Stimulated activated CD4-positive, alpha-beta T cell treated with anti-CD3 and anti-CD28 coated beads, TNF-alpha, amount 100 ng/mL, for 24 hours (primary cell): ENCODE data around the gene NELFE.

ENCODE experiments used
- DNase-seq, 3 experiments: peaks; one replicate each; pipeline ENCODE4 v3.0.0-alpha.2; 2020; ENCODE audit warnings: low read depth in 3 of 3

The NELFE gene

DNA sequence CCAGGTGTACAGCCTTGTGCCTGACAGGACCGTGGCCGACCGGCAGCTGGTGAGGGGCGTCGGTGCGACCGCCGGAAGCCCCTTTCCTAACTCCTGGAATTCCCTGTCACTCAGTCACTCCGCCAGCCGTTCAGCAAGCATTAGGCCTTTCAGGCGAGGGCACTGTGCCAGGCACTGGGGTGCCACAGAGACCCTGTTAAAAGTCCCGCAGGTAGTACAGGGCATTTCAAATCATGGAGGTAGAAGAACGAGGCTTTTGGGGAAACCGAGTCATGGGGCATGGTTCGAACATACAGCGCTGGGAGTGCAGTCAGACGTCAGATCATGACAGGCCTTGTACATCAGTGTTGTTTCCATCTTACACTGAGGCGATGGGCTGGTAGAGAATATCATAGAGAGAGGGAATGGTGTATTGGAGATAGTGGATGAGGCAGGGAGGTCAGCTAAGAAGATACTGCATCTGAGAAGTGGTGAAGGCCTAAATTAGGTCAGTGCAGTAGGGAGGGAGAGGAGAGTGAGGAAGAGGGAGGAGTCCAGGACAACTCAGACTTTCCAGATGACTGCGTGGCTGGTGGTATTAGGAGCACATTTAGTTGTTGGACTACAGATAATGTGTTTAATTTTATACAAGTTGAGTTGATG lies 14.1 kb upstream of the NELFE start:
- DNase-seq: no peak

DNA sequence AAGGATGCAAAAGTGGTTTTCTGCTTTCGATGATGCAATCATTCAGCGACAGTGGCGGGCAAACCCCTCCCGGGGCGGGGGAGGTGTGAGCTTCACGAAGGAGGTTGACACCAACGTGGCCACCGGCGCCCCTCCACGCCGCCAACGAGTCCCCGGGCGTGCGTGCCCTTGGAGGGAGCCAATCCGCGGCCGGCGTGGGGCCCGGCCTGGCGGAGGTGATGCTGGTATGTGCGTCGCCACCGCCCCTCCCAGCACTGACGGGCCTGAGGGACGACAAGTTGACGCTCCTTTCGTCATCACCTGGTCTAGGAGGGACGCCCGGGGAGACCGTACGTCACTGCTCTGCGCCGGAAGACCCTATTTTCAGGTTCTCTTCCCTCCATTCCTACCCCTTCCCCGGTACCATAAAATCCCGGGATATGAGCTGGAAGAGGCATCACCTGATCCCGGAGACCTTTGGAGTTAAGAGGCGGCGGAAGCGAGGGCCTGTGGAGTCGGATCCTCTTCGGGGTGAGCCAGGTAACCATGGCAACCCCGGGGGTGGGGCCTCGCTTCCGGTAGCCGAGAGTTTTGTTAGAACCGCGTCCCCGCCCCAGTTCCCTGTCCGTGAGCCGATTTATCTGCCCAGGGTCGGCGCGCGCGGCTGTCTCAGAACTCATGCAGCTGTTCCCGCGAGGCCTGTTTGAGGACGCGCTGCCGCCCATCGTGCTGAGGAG lies 13.4 kb upstream of the NELFE start, which contains the start of gene DXO:
Gene DXO (minus strand): TSS at position 146 of the 716 bp plus-strand sequence. CDS start 463 bp downstream, outside the sequence.
- peak; percentile 96 to 98 (median 96) for DNase-seq

DNA sequence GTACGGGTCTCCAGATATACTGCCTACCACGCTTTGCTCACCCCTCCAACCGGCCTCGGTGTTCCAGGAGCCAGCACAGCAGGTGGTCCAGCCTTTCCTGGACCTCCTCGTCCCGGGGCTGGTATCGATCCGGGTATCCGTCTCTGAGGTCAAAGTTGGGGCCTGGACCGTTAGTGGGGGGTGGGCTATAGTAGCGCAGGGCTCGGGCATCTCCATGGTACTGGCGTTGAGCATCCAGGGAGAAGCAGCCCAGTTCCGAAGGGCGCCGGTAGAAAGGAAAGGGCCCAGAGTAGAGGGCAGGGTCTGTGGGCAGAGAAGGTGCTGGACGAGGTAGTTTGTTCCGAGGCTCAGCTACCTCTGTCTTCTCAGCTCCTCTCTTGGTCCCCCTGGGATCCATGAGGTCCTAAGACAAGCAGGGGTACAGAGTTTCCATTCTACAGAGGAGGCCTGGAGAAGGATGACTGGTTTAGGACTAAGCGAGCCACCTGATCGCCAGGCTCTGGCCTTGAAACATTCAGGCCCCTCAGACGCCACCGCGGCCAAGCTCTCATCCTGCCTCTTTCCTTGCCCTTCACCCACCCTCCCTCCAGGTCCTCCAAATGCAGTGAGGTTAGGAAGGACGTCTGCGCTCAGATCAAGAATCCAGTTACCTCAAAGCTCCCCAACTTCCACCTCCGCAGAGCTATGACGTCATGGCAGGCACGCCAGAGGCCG lies 12.7 kb upstream of the NELFE start:
- DNase-seq: no peak

DNA sequence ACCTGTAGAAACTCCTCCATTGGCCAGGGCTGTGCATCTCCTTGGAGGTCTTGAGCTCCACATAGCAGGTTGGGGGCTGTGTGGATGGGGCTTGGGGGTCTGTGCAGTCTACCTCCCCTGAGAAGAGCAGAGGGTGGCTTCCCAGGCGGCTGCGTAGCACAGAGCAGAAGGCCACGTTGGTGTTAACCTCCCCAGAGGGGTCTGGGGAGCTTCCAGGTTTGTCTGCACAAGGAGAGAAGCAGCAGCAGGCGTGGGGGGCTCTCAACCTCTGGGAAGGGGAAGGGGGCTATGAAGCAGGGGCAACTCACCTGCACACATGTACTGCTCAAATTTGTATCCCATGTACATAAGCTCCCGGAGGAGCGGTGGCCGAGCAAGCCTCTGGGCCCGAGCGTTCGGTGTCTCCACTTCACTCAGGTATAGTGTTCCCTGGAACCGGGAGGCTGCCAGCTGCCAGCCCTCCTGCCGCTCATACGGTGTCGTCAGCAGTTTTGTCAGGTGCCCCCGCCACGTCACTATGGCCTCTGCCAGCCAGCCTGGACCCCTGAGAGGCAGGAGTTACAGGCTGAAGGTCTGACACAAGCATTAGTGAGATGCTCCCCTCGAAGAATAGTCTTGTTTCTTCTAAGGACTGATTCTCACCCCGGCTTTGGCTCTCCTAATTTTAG lies 12.0 kb upstream of the NELFE start:
- no peak for DNase-seq

DNA sequence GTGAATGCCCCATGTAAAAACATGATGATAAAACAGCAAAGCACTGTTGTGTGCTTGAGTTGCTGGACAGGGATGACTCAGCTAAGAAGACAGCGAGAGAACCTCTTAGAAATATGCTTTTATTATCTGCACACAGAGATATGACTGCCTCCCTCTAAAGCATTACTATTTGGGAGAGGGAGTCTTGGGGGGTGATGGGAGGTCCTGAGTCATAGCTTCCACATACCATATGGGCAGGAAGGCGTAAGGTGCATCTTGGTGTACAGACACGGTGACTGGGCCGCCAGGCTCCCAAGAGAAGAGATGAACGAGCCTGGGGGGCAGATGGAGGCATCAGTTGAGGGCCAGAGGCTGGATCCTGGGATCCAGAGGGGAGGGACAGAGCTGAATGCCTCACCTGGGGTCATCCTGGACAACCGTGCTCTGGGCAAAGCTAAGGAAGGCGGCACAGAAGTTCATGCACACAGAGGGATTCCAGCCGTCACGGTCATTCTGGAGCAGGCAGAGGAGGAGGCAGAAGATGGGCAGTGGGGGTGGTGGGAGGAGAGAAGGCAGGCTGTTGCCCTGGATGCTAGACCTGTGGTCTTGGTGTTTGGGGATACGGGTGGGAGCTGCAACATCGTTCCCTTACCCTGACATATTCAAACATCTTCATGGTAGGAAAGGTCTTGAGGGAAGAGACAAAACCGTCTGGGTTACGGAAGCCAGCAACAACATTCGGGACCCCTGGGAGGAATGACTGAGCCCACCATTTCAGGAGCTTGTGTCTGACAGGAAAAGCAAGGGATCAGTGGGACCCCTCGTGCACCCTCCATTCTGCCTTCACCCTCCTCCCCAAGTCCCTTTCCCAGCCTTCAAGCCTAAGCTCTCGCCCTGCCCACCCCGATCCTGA lies 11.2 kb upstream of the NELFE start:
- DNase-seq: no peak

DNA sequence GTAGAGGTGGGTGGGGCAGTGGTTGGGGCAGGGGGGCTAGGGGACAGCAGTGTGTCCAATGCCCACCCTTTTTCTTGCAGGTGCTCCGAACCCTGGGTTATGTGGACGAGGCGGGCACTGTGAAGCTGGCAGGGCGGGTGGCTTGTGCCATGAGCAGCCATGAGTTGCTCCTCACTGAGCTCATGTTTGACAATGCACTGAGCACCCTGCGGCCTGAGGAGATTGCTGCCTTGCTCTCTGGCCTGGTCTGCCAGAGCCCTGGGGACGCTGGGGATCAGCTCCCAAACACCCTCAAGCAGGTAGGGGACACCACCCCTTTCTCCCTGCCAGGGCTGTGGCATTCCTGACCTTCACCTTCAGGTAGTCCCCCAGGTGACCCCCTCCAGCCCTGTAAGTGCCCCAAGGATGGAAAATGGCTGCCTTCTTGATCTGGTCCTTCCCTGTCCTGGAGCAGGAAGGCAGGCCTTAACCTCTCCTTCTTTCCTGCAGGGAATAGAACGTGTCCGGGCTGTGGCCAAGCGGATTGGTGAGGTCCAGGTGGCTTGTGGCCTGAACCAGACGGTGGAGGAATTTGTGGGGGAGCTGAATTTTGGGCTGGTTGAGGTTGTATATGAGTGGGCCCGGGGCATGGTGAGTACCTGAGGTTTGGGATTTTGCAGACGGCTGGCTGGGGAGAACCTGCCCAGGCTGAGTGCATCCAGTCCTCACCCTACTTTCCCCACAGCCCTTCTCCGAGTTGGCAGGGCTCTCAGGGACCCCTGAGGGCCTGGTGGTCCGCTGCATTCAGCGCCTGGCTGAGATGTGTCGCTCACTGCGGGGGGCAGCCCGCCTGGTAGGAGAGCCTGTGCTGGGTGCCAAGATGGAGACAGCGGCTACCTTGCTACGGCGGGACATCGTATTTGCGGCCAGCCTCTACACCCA lies 10.3 kb upstream of the NELFE start:
- no peak for DNase-seq

GRCh38 chr6:31968326-31968725 lies 9.6 kb upstream of the NELFE start:
- DNase-seq: no peak

GRCh38 chr6:31967926-31968320 lies 9.2 kb upstream of the NELFE start:
- DNase-seq: no peak

DNA sequence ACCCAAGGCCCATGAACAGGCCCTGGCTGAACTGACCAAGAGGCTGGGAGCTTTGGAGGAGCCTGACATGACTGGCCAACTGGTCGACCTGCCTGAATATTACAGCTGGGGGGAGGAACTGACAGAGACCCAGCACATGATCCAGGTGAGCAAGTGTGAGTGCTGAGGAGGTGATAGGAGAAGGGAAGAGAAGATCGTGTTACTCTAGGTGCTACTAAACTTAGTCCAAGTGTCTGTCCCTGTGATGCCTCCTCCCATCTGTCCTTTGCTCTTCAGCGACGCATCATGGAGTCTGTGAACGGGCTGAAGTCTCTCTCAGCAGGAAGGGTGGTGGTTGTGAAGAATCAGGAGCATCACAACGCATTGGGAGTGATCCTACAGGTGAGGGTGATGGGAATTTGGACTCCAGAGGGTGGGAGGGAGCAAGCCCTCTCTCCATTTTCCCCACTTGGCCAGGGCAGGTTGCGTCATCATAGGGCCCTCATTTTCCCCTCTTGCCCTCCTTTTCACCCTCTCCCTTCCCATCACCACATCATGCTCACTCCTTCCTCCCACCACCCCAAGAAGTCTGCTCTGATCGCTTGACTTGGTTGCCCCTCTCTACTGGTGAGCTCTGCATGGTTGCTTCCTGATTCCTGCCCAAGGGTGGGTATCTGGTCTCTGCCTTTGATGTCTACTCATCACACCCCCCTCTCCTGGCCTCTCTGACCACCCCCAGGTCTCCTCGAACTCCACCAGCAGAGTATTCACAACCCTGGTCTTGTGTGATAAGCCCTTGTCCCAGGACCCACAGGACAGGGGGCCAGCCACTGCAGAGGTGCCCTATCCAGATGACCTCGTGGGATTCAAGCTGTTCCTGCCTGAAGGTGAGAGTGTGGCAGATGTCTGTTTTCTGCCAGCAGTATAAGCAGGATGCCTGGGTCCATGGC lies 8.5 kb upstream of the NELFE start:
- DNase-seq: no peak

DNA sequence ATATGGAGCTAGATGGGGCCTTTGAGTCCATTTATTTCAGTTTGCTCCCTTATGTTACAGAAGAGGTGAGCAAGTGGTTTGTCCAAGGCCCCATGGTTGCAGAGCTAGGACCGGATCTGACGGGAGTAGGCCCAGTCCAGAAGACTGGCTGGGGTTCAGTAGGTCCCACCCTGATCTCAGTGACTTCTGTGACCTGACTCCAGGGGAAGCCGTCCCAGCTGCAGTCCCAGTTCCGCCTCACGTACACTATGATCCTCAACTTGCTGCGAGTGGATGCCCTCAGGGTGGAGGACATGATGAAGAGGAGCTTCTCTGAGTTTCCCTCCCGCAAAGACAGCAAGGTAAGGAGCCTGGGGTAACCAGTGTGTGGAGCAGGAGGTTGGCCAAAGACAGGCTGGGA lies 7.7 kb upstream of the NELFE start:
- DNase-seq: no peak

DNA sequence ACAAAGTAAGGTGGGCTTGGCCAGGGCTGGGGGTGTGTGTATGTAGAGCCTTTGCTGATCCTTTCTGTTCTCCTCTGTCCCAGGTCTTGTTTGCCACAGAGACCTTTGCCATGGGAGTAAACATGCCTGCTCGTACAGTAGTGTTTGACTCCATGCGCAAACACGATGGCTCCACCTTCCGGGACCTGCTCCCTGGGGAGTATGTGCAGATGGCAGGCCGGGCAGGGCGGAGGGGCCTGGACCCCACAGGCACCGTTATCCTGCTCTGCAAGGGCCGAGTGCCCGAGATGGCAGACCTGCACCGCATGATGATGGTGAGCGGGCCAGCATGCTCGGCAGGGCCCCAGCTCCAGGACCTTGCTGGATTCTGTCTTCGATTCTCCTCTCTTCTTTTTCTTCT lies 6.9 kb upstream of the NELFE start:
- DNase-seq: no peak

DNA sequence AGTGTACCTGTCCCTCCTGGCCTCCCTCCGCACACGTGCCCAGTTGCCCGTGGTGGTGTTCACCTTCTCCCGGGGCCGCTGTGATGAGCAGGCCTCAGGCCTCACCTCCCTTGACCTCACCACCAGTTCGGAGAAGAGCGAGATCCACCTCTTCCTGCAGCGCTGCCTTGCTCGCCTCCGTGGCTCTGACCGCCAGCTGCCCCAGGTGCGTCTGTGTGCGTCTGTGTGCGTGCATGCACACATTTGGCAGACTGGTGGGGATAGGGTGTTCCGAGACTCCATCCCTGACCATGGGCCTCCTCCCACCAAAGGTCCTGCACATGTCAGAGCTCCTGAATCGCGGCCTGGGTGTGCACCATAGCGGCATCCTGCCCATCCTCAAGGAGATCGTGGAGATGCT lies 5.2 kb upstream of the NELFE start:
- no peak for DNase-seq

GRCh38 chr6:31961616-31962015 lies 2.8 kb upstream of the NELFE start:
- no peak for DNase-seq

- no peak for DNase-seq
Observed at GRCh38 chr6:31958412-31958740, 395 bp downstream of the NELFE start.

- DNase-seq: no peak
Observed at GRCh38 chr6:31956796-31957195, 2.0 kb downstream of the NELFE start.

DNA sequence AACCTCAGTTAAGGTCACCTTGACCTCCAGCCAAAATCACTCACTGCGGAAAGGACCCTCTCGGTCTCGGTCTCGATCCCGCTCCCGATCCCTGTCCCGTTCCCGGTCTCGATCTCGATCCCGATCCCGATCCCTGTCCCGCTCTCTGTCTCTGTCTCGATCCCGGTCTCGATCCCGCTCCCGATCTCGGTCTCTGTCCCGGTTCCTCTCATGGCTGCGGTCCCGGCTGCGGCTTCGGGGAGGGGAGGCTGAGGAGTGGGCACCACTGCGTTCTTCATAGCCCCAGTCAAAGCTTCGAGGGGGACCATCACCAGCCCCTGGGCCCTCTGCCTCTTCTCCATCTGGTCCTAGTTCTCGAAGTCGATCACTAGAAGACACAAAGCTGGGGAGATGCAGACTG lies 4.3 kb downstream of the NELFE start:
- DNase-seq: no peak

GRCh38 chr6:31952890-31953289 lies 5.9 kb downstream of the NELFE start:
- no peak for DNase-seq

GRCh38 chr6:31952140-31952805 lies 6.5 kb downstream of the NELFE start:
- peak in 1 of 3 experiments; percentile 39 for DNase-seq
